ENCODE measurements around the gene TAGLN. TPM values are rescaled to one million over a fixed set of nuclear protein-coding genes. Genes with fewer than 3 reads are reported as not detected.

TAGLN gene
- total RNA-seq, 1 experiment from 2014 or later = 71.5 TPM

DNA sequence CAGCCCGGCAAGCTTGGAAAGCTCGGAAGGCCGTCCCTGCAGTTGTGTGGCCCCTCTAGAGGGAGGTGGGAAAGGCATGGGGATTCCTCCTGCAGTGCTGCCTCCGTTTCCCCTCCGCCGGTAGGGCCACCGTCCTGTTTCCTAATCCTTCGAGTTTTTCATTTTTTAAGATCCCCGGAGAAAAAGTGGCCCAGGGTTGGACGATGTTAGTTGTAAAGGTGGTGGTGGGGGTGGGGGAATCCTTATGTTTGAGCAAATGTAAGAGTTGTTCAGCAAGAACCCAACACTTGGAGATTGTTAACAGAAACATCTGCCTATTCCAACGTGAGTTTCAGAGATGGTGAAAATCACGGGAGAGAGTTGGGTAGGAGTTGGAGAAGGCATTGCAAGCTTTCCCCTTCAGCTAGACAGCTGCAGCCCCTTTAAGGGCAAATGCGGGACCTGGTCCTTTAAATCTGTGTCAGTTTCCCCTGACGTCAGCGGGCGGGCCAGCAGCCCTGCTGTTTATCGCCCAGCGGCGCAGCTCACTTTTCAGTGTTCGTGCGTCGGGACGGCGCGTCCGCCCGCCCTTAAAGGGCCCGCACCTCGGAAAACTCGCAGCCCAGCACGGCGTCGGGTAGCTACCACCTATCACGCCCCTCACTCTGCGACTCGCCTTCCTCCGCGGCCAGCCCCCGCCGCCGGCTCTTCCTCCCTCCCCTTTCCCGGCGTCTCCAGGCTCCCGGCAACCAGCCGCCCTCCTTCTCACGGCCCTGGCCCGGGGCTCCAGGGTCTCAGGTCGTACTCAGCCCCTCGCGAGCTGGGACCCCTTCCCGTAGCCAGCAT lies 20.7 kb upstream of the TAGLN start, which contains the start of gene SIDT2 (continued):
- TF ChIP-seq, protein P1, sequence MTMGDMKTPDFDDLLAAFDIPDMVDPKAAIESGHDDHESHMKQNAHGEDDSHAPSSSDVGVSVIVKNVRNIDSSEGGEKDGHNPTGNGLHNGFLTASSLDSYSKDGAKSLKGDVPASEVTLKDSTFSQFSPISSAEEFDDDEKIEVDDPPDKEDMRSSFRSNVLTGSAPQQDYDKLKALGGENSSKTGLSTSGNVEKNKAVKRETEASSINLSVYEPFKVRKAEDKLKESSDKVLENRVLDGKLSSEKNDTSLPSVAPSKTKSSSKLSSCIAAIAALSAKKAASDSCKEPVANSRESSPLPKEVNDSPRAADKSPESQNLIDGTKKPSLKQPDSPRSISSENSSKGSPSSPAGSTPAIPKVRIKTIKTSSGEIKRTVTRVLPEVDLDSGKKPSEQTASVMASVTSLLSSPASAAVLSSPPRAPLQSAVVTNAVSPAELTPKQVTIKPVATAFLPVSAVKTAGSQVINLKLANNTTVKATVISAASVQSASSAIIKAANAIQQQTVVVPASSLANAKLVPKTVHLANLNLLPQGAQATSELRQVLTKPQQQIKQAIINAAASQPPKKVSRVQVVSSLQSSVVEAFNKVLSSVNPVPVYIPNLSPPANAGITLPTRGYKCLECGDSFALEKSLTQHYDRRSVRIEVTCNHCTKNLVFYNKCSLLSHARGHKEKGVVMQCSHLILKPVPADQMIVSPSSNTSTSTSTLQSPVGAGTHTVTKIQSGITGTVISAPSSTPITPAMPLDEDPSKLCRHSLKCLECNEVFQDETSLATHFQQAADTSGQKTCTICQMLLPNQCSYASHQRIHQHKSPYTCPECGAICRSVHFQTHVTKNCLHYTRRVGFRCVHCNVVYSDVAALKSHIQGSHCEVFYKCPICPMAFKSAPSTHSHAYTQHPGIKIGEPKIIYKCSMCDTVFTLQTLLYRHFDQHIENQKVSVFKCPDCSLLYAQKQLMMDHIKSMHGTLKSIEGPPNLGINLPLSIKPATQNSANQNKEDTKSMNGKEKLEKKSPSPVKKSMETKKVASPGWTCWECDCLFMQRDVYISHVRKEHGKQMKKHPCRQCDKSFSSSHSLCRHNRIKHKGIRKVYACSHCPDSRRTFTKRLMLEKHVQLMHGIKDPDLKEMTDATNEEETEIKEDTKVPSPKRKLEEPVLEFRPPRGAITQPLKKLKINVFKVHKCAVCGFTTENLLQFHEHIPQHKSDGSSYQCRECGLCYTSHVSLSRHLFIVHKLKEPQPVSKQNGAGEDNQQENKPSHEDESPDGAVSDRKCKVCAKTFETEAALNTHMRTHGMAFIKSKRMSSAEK (CRISPR knock-in tag; IDR thresholded peaks at IDR 0.05; ENCODE audit: borderline replicate concordance) = no peak
- TF ChIP-seq, protein P2, sequence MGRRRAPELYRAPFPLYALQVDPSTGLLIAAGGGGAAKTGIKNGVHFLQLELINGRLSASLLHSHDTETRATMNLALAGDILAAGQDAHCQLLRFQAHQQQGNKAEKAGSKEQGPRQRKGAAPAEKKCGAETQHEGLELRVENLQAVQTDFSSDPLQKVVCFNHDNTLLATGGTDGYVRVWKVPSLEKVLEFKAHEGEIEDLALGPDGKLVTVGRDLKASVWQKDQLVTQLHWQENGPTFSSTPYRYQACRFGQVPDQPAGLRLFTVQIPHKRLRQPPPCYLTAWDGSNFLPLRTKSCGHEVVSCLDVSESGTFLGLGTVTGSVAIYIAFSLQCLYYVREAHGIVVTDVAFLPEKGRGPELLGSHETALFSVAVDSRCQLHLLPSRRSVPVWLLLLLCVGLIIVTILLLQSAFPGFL (CRISPR knock-in tag; IDR thresholded peaks at IDR 0.05; ENCODE audit: borderline replicate concordance) = no peak
- TF ChIP-seq FOXP1 (CRISPR knock-in tag; IDR thresholded peaks at IDR 0.05; ENCODE audit: borderline replicate concordance) (no peak), GABPB1 (CRISPR knock-in tag; IDR thresholded peaks at IDR 0.05) (no peak; the same call in 1 of the 2 replicates), HMGA2 (CRISPR knock-in tag; IDR thresholded peaks at IDR 0.05) (no peak), TCF7 (CRISPR knock-in tag; IDR thresholded peaks at IDR 0.05; ENCODE audit: low read depth) (no peak), AFF4 (CRISPR knock-in tag; IDR thresholded peaks at IDR 0.05; ENCODE audit: borderline replicate concordance) (no peak), ATF1 (CRISPR knock-in tag; IDR thresholded peaks at IDR 0.05) (no peak), CREM (CRISPR knock-in tag; IDR thresholded peaks at IDR 0.05) (peak; percentile 88; the same call in 1 of the 2 replicates), ZNF138 (CRISPR knock-in tag; conservative IDR thresholded peaks at IDR 0.05) (no peak), NFE2L1 (CRISPR knock-in tag; IDR thresholded peaks at IDR 0.05) (no peak), CBFB (CRISPR knock-in tag; IDR thresholded peaks at IDR 0.05; ENCODE audit: low read depth) (no peak), ZNF416 (CRISPR knock-in tag; IDR thresholded peaks at IDR 0.05) (peak; percentile 68; the same call in 1 of the 2 replicates), IRF2 (CRISPR knock-in tag; IDR thresholded peaks at IDR 0.05; ENCODE audit: borderline replicate concordance, low read depth) (no peak), SOX15 (CRISPR knock-in tag; IDR thresholded peaks at IDR 0.05) (no peak)
- TF ChIP-seq, protein P3, sequence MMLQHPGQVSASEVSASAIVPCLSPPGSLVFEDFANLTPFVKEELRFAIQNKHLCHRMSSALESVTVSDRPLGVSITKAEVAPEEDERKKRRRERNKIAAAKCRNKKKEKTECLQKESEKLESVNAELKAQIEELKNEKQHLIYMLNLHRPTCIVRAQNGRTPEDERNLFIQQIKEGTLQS (CRISPR knock-in tag; conservative IDR thresholded peaks at IDR 0.05) = no peak
- TF ChIP-seq, protein P4, sequence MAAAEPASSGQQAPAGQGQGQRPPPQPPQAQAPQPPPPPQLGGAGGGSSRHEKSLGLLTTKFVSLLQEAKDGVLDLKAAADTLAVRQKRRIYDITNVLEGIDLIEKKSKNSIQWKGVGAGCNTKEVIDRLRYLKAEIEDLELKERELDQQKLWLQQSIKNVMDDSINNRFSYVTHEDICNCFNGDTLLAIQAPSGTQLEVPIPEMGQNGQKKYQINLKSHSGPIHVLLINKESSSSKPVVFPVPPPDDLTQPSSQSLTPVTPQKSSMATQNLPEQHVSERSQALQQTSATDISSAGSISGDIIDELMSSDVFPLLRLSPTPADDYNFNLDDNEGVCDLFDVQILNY (CRISPR knock-in tag; IDR thresholded peaks at IDR 0.05) = 0 out of 2 replicates have a peak, but pooled peaks have one; percentile 23

Measured in WTC11 (cell line).